Epidermal melanocyte (primary cell): Measurements from ENCODE around the gene YIPF2.
"Not testable (repeated sequence)": the region's sequence is repeated elsewhere in the genome, so short reads cannot be mapped to it uniquely, and the experiment has no call there.

Experiments used
- DNase-seq: peaks from one replicate; pipeline ENCODE4 v3.0.0; 2011; ENCODE audit warnings: low spot score; ENCODE audit not compliant: insufficient read length

YIPF2 gene

DNA sequence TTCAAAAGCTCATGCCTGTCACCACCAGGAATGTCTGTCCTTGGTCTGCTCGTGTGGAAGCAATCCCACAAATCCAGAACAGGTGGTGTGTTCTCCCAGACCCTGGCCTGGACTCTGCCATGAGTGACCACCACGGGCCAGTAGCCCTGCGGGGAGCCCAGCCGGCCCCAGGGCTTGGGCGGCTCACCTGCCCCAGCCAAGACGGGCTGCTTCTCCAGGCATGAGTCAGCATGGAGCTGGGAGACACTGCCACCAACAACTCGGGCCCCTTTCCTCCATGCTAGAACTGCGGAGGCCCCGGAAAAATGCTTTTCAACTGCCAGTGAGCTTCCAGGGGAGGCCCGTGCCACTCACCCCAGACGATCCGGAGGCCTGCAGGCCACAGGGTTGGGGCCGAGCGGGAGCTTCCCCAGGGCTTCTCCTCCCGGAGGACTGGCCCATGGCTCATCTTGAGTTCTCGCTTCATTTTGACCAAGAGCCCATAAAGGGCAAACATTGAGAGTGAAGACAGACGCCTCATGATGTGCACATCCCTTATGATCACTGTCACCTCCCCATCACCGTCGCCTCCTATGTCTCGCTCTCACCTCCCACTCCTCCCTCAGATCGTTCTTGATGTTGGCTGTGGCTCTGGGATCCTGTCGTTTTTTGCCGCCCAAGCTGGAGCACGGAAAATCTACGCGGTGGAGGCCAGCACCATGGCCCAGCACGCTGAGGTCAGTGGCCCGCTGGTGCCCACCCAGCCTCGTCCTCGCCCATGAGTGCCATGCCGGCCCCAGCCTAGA is 16.7 kb downstream of the YIPF2 start:
- no peak for DNase-seq

DNA sequence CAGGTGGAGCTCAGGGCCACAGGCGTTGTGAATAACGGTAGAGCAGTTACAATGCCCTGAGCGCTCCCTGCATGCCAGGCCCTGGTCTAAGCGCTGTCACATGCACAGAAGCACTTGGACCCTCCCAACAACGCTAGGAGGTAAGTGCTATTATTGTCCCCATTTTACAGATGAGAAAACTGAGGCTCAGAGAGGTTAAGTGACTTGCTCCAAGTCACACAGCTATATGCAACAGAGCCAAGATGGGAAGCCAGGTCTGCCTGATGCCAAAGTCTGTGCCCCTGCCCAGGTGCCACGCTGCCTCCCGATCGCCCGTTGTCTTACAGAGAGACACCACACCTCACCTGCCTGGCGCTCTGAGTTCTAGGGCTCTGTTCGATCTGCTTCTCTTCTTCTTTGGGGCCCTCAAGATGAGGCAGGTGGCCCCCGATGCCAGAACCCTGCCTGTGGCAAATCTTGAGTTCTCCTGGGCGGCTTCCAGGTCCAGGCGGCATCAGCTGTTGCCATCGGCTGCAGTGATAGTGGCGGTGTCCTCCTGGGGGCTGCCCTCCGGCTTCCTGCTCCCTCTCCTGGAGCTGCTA is 20.0 kb downstream of the YIPF2 start:
- DNase-seq = no peak

DNA sequence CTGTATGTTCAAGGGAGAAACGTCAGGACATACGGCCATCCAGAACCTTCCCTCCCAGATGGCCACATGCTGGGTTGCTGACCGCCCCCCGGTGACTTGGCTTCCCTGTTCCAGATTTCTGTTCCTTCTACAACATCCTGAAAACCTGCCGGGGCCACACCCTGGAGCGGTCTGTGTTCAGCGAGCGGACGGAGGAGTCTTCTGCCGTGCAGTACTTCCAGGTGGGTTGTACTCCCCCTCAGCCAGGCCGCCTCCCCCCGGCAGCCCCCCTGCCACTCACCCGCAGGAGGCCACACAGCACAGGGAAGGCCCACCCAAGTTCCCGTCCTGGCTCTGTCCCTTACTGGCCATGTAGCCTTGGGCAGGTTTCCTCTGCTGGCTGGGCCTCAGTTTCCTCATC is 20.5 kb downstream of the YIPF2 start:
- no peak for DNase-seq

DNA sequence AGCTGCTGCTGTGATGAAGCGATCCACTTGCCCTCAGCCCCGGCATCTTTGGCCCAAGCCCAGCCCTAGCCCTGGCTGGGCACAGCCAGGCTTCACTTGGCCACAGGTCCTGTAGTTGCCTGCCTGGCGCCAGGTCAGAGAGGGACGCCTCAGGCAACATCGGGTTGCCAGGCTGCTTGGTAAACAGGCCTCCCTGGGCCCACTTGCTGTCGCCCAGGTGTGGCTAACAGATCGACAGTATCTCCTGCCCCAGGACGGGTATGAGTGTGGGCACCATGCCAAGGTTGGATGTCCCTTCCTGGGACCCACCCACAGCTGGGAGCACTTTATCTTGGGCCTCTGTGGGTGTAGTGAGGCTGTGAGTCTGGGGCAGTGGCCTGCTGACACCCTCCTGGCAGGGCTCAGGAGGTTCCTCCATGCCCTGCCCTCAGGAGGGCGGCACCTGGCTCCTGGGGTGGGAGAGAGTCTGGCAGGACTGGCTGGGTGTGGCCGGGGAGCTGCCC is 29.2 kb downstream of the YIPF2 start:
- DNase-seq = no peak

DNA sequence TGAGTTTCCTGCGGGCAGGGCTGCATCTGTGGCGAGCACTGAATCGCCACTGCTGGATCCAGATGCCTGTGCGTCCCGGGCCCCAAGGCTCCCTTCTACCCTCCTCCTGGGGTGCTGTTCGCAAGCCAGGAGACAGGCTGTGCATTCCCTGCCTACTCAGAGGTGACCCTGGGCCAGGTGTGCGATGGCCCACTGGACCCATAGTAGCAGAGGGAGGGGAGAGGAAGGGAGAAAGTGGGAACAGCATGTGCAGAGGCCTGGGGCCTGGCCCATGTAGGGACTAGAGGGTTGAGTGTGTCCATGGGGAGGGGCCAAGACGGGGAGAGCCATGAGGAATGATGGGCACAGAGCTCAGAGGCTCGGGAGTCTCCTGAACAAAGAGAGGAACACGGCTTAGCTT is 29.8 kb downstream of the YIPF2 start:
- DNase-seq = no peak

DNA sequence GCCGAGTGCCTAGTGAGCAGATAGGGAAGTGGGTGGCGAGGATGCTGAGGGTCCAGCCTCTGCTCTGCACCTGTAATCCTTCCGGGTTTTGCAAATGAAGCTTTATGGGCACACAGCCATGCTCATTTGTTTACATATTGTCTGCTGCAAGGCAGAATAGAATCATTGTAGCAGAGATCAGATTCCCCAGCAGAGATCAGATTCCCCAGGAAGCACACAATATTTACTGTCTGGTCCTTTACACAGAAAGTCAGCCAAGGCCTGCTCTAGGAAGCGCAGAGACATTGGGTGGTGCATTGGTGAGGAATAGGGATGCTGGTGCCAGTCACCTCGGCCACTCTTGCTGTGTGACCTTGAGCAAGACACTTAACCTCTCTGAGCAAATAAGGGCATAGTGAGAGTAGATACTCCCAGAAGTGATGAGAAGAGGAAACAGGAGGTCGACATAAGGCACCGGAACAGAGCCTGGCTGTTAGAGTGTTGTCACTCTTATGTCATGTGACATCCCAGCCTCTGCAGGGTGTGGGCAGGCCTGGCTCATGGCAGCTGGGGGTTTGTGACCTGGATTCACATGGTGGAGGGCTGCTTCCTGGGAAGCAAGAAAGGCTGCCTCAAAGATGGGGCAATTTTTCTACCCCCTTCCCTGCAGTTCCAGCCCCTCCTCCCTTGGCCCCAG is 31.4 kb downstream of the YIPF2 start:
- no peak for DNase-seq

DNA sequence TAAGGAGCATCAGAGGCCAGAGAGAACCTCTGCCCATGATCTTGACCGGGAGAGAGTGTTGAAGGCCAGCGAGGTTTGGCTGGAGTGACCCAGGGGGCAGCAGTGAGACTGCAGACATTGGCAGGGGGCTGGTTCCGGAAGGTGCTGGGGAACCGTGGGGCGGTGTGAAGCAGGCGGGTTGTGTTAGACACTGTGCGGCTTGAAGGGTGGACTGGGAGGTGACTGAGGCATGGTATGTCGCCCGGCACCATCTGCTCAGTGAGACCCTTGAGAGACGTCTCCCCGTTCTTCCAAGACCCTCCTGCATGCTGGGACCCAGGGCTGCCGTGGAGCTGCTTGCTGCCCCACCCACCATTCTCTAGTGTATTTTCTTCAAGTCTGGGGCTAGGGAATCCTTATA is 32.5 kb downstream of the YIPF2 start:
- no peak for DNase-seq

DNA sequence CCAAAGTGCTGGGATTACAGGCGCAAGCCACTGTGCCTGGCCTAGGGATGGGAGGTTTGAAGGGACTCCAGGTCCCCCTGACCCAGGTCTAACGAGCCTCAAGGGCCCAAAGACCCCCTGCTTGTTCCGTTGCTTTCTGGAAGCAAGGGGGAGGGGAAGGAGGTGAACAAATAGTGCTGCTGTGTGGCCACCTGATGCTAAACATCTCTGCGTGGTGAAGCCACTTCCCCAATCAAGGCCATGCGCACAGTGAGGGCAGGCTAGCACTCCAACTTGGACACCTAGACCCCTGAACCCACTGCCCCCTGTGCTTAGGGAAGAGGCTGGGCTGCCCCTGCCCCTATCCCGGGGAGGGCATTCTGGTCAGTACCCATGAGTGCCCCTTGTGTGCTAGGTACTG is 33.1 kb downstream of the YIPF2 start:
- no peak for DNase-seq

DNA sequence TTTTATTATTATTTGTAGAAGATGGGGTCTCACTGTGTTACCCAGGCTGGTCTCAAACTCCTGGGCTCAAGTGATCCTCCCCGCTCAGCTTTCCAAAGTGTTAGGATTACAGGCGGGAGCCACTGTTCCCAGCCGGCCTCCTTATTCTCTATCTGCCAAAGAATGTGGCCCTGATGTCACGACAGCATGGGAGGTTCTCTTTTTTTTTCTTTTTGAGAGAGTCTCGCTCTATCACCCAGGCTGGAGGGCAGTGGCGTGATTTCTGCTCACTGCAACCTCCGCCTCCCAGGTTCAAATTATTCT is 33.6 kb downstream of the YIPF2 start:
- no peak for DNase-seq

DNA sequence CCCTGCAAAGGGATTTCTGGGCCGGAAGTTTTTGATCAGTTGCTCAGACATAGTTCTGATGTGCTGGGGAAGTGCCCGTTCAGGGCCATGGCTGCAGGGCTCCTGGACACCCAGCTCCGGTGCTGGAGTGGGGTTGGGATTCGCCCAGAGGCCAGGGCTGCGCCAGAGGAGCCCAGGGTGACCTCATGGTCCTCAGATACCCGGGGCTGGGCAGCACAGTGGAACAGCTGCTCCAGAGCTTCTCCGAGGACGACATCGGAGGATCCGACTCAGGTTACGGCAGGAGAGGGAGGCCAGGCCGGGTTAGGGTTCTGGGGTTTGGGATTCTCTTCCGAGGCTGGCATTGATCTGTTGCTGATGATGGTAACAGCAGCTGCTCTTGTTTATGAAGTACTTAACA is 36.2 kb downstream of the YIPF2 start:
- DNase-seq = no peak

DNA sequence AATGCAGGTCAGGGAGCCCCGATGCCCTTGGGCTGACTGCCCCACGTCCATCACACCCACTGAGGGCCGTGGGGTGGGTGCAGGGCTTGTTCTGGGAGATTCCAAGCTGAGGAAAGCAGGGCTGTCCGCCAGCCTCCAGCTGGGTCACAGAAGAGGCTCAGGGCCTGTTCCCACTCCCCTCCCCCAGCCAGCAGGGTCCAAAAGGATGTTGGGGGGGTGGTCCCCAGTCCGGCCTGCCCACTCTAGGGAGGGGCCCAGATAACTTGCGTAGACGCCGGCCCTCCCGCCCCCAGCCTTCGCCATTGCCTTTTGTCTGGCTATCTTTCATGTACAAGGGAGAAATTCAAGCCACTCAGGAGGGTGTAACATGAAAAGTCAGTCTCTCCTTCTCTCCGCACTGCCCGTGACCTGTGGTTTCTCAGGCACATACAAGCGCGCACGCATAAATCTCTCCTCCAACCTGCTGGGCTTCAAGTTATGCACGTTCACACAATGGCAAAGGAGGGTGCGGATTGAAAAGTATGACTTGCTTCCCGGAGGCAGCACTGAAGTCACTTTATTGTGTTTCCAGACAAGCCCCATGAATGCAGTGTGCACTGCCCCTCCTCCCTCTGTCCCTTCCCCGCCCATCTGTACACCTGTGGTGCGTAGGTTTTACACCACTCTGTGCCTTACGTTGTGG is 36.9 kb downstream of the YIPF2 start:
- no peak for DNase-seq

DNA sequence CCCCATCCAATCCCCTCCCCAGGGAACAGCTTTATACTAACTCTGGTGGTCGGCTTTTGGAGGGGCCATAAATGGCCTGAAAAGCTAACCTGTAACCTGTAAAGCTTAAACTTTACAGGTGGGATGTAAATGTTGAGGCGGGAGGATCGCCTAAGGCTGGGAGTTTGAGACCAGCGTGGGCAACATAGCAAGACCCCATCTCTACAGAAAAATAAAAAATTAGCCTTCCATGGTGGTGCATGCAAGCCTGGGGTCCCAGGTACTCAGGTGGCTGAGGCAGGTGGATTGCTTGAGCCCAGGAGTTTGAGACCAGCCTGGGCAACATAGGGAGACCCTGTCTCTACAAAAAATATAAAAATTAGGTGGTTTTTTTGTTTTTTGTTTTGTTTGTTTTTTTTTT is 38.6 kb downstream of the YIPF2 start:
- DNase-seq = no peak

DNA sequence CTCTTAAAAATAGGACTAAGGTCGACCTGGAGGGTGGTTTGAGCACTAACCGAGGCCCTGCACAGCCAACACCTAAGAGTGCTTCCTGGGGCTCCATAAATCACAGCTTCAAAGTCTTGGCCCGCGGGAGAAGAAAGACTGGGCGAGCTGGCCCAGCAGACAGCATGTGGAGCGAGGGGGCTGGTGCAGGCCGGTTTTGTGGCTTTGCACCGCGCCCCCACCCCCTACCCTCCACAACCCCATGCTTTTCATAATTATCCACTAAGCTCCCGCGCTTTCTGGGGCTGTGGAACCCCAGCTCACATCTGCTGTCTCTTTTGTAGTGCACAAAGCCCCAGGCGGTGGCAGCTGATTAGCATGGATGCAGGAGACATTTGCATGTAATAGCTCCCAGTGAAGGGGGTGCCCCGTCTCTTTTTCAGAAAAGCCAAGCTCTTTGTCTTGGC is 40.0 kb downstream of the YIPF2 start:
- DNase-seq = no peak

DNA sequence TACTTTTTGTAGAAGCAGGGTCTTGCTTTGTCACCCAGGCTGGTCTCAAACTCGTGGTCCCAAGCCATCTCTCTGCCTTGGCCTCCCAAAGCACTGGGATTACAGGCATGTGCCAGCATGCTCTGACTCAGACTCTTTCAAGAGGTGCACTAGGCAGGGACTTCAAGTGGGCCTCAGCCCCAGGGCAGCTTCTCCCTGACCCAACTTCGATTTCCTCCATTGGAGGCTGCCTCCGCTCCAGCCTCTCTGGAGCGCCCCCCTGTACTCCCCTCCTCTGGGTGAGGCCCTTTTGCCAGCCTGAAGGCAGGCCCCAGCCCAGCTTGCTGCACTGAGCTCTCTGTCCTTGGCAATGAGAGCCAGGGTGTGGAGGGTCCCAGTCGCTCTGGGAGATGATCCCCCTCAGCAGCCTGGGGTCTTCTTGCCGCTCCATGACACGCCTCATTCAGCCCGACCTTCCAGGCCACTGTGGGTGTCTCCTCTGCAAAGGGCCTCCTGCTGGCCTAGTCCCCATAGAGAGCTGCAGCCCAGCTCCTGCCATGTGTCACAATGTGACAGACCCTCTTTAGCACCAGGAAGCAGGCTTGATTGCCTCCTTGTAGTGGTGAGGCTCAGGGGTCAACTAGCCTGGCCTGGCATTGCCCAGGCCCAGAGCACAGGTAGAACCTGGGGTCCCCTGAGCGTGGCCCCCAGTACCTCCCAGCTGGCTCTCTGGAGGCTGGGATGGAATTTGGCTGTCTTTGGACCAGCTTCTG is 40.6 kb downstream of the YIPF2 start:
- no peak for DNase-seq

DNA sequence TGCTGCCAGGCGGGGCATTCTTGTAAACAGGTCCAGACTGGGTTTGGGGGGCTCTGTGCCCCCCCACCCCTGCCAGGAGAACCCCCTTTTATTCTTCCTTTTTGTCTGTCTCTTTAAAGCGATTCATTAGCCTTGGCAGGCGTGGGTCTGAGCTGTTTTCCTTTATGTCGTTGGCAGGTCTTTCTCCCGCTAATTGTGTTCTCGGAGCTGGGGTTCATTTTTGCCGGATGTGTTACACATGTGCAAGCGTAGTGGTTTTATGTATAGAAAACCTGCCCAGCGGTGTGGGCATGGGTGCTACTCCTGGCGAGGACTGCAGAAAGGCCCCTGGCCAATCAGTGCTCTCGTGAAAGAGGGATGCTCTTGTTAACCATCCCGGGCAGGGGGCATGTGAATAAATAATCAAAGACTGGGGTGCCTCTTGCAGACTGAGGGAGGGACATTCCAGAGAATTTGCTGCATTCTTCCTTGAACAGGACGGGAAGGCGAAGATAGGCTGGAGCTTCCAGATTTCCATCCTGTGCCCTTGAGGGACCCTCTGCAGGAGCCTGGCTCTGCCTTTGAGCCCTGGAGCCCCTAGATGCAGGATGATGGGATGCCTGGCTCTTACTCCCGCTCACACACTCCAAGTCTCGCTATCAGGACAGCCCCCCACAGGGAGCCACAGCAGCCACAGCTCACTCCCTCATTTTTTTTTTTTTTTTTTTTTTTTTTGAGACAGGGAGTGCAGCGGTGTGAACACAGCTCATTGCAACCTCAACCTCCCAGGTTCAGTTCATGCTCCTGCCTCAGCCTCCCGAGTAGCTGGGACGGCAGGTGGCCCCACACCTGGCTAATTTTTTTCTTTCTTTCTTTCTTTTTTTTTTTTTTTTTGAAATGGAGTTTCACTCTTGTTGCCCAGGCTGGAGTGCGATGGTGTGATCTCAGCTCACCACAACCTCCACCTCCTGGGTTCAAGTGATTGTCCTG is 43.0 kb downstream of the YIPF2 start:
- DNase-seq = no peak

DNA sequence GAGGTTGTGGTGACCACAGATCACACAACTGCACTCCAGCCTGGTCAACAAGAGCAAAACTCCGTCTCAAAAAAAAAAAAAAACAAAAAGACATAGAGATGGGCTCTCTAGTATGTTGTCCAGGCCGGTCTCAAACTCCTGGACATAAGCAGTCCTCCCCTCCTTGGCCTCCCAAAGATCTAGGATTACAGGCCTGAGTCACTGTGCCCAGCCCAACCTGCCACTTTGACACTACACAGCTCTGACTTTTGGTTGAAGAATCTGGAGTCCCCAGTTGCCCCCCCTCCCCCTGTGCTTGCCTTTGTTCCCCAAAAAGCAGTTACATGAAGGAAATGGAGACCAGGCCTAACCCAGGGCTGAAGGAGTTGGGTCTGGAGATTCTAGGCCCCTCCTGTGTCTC is 44.2 kb downstream of the YIPF2 start:
- DNase-seq = no peak

DNA sequence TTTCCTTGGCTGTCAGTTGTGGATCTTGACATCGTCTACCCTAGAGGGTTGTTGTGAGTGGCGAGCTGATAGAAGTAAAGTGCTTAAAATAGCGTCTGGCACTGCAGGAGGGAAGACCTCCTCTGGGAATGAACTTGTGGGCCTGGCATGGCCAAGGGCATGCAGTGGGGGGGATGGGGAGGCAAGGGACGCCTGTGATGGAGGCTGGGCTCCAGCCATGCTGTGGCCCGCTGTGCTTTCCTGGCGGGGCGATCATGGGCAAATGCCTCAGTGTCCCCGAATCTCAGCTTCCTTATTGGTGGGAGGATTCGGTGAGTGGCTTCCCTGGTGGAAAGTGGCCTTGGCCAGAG is 46.4 kb downstream of the YIPF2 start:
- DNase-seq = no peak

DNA sequence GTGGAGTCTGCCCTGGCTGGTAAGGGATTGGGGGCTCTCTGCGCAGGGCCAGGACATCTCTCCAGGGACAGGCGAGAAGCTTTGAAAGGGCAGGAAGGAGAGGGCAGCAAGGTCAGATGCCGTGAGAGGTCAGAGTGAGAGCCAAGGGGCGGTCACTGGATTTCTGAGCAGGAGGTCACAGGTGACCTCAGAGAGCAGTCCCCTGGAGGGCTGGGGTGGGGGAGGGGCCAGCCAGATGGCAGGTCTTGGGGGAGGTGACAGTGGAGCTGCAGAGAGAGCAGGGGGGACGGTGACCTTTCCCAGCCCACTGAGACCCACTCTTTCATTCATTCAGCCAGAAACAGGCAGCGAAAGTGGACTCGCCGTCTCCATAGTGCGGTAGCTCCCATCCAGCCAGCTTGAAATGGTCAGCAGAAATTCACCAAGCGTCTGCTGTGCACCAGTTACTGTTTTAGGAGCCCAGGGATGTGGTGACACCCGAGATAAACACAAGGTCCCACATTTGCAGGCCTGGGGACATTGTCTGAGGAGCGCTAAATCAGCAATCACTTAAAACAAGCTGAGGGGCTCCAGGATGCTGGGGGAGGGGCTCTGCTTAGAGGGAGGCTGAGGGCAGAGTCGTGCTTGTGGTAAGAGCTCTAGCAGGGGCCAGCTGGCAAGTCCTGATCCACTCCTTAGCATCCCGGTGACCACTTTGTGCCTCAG is 46.9 kb downstream of the YIPF2 start:
- no peak for DNase-seq

DNA sequence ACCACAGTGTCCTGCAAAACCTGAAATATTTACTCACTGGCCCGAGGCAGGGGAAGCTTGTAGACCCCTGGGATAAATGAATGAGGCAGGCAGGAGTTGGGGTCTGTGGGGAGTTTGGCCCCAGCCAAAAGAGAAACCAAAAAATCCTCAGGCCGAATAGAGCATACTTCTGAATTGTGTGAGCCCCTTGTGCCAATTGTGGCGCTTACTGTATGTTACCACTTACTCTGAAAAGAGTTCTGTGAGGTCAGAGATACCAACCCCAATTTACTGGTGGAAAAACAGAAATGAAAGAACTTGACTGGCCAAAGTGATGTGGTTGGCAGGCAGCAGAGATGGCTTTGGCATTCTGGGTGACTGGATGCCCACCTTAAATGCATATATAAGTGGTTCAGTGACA is 50.2 kb downstream of the YIPF2 start:
- DNase-seq = no peak

DNA sequence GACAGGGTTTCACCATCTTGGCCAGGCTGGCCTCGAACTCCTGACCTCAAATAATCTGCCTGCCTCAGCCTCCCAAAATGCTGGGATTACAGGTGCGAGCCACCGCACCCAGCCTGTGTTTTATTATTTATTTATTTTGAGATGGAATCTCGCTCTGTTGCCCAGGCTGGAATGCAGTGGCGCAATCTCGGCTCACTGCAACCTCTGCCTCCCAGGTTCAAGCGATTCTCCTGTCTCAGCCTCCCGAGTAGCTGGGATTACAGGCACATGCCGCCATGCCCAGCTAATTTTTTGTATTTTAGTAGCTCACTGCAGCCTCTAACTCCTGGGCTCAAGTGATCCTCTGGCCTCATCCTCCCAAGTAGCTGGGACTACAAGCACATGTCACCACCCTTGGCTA is 50.8 kb downstream of the YIPF2 start:
- not testable (repeated sequence) for DNase-seq
